GM19397 (cell line): ENCODE results near the gene MPRIP.

Source experiments
- ATAC-seq: cut with Tn5 transposase; IDR thresholded peaks from one replicate; pipeline ENCODE4 v1.9.1; 2021; ENCODE audit warnings: mild to moderate bottlenecking, moderate library complexity; ENCODE audit not compliant: unreplicated experiment

MPRIP gene

GRCh38 chr17:17050346-17051345 is 8.4 kb downstream of the MPRIP start:
- no peak for ATAC-seq

- ATAC-seq, result no peak
Measured at GRCh38 chr17:17051380-17051779, 9.1 kb downstream of the MPRIP start.

DNA sequence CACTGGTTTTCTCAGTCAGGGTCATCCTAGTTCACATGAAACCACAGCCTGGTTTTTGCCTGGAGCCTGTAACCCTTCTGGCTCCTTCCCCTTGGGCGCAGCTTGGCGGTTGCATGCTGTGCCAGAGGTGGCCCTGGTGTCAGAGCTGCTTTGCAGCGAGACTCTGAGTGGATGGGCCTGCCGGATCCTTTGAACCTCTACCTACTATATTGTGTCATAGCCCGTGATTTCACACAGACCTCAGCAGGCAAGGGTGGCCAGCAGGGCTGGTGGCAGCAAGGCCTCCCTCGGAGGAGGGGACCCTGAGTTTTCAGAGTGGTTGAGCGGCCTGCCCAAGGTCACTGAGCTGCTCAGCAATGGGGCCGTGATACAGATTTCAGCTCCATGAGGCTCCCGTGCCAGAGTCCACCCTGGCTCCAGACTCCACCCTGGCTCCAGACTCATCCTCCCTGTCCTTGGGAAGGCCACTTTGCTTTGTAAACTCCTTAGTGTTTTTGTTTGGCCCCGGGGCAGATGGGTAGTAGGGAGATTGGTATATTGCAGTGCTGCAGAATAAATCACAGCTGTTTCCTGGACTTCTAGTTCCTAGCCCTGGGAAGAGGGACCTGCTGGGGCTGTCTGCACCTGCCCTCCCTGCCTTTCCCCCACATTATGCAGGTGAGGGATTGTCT is 9.7 kb downstream of the MPRIP start:
- ATAC-seq, result no peak

DNA sequence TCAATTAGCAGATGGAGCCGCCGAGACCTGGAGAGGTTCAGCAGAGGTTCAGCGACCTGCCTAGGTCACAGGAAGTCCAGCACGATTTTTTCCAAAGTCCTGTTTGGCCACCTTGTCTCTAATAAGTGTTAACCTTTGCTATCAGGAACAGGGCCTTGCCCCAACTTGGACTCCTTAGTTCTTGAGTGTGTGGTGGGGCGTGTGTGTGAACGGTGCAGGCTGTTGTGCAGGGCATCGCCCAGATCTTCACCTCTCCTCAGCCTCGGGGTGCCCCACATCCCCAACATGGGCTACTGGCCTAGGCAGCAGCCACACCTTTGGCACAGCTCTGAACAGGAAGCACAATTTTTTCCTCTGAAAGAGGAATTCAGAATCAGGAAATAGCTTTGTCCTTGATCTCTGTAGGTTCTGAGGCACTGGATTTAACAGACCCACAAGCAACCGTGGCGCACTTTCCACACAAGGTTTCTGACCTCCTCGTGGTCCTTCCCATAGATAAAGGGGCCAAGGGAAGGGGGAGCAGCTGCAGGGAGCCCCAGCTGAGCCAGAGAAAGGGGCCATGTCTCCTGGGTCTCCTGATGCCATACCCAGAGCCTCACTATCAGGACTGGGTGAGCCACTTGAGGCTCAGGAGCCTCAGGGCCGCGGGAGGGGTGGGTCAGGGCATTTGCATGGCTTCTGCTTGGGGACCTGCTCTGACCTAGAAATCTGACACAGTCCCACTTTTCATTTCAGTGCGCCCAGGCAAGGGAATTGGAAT is 10.4 kb downstream of the MPRIP start:
- ATAC-seq, result no peak

DNA sequence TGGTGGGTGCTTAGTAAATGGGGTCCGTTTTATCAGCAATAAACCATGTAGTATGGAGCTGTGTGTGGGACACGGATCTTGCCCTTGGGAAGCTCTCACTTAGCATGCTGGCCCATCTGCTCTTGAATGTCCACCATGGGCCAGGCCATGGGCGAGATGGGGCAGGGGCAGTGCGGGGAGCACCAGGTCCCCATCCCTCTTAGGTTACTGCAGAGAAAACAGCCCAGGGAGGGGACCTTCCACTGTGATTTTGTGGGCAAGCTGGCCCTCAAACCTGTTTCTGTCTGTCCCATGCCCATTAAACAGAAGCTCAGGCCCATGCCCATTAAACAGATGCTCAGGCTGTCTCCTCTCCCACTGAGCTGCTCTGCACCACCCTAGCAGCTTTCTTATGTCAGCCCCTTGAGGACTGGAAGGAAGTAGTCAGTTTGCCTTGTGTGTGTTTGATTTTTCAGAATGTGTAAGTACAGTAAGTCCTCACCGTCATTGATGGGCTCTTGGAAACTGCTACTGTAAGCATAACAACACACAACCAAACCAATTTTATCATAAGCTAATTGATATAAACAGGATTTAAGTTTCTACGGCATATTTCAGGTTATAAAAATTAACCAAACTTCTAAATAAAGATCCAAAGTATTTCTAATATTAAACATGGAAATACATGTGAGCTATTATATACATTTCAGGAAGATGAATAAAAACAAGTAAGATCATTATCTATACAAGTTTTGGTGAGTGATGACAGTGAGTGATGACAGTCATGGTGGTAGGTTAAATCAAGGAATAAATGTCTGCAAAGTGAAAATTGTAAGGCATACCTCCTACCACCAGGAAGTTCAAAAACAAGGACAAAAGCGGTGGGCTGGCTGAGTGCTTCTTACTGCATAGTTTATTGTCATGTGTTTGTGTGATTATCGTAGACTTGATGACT is 11.5 kb downstream of the MPRIP start:
- ATAC-seq, result no peak

DNA sequence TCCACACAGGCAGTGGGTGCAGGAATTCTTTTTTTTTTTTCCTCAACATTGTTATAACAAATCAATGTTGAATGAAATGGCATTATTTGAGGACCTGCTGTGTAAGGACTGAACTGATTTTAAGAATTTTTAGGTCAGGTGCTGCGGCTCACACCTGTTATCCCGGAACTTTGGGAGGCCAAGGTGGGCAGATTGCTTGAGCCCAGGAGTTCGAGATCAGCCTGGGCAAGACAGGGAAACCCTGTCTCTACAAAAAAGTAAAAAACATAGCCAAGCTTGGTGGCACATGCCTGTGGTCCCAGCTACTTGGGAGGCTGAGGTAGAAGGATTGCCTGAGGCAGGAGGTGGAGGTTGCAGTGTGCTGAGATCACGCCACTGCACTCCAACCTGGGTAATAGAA is 12.4 kb downstream of the MPRIP start:
- ATAC-seq, result no peak

DNA sequence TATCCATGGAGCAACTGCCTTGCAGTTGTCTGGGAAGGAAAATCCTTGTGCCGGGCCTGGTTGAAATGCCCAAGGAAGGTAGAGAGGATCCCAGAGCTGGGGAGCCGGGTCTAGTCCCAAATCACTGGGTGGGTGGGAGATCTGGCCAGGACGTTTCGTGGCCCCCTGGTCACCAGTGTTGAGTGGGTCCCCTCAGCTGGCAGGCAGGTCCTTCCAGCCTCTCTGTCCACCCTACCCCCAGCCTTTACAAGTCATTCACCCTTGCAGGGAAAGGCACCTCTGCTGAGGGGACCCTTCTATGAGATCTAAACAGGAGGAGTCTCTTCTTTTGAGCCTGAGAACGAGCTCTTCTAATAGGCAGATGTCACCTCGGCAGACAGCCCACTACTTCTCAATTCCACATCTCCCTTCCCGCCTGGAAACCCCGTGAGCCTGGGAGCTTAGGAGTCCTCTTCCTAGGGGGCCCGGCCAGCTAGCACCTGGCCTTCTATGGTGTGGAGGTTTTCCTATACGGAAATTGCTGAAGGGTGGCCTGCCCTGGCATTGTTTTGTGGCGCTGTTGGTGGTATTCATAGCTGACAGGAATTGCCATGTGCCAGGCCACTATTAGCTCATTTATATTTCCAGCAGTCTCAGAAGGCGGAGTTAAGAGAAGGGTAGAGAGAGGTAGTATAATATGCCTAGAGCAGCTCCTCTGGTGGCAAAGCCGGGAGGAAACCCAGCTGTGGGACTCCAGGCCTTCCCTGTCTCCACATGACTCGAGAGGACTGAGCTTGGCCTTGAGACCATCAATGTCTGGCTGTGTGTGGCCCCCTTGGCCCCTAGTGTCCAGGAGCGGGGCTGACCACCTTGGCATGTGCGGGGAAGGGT is 13.3 kb downstream of the MPRIP start:
- ATAC-seq, result no peak

DNA sequence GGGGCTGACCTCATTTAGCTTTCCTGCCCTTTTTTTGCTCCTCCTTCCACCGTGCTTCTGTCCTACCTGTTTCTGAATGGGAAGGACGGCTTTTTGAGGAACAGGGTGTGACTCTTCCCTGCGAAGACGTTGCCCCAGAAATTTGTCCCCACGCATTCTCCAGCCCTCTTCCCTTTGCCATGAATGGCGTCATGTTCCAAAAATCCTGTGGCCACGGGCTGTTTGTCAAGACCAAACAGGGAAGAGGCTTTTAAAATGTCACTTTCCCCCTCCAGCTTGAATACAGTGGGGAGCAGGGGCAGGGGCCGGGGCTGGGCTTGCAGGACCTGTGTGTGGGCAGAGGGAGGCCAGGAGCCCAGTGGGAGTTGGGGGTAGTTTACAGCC is 13.9 kb downstream of the MPRIP start:
- ATAC-seq, result no peak

DNA sequence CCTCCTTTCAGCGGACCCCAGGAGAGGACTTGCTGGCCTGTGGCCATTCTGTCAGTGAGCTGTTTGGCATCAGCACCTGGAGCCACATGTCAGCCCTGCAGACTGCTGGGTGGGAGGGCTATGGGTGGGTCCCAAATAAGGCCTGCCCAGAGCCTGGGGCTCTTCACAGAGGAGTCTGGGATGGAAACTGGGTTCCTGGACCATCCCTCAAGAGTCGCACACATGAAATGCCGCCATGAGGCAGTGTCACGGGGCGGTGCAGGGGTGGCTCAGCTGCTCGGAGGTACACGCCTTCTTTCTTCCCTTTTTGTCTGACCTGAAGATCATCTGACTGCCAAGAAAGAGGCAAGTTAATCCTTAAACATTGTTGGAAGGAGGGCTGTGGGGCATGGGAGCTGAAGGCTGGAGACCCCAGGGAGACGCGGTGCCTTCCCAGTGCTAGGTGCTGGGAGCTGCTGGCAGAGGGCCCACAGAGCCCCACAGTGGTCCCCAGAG is 14.8 kb downstream of the MPRIP start:
- no peak for ATAC-seq

- no peak for ATAC-seq
Measured at GRCh38 chr17:17058304-17058703, 16.0 kb downstream of the MPRIP start.

GRCh38 chr17:17059301-17059890 is 17.1 kb downstream of the MPRIP start:
- no peak for ATAC-seq

- no peak for ATAC-seq
Measured at GRCh38 chr17:17060001-17060922, 18.0 kb downstream of the MPRIP start.

GRCh38 chr17:17060930-17061329 is 18.7 kb downstream of the MPRIP start:
- ATAC-seq, result no peak

GRCh38 chr17:17061516-17061915 is 19.3 kb downstream of the MPRIP start:
- ATAC-seq, result no peak

GRCh38 chr17:17062356-17062755 is 20.1 kb downstream of the MPRIP start:
- ATAC-seq, result no peak

DNA sequence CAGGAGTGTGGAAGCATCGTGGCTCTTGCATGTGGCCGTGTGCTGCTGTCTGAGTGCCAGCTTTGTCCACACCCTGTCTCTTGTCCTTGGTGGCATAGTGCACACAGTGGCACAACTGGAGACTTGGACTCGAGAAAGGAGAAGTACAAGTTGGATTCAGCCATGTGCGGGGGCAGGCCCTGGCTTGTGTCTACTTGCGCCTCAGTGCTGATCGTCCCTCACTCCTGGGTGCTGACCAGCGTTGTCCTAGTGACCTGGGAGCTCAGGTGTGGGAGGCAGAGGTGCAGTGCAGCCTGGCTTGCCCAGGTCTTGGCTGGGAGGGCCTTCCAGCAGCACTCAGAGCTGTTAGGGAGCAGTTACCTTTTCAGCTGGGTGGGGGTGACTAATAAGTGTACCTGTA is 20.6 kb downstream of the MPRIP start:
- no peak for ATAC-seq

DNA sequence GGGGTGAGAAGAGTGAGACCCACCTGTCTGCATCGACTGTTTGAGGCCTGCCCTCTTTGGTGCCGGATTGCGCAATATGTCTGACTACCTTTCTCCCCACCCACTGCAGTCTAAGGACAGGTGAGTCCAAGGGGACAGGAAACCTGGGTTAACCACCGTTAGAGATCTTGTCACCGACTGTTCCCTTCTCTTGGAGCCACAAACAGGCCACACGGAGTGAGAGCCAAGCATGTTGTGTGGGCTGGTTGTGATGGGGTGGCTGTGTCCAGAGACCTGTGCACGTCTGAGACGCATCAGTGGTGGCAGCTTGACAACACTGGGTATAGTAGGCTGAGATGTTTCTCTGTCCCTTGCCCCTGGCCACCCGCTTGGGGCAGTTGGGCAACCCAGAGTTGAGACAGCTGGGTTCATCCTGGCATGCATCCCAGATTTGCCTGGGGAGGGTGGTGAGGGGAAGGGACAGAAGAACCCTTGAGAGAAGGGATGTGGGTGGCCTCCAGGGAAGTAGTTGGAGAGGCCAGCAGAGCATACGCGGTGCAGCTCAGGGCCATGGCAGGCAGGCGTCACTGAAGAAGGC is 21.4 kb downstream of the MPRIP start:
- ATAC-seq, result no peak
